NCI-H446 treated with DMSO at 0.1 percent for 48 hours (cell line): ENCODE data around the gene HNRNPUL2.
"Not testable (repeated sequence)": the region's sequence is repeated elsewhere in the genome, so short reads cannot be mapped to it uniquely, and the experiment has no call there.

ENCODE experiments used
- DNase-seq: peaks from one replicate; lab custom pipeline; 2025; lab: John Stamatoyannopoulos, UW

HNRNPUL2 gene

DNA sequence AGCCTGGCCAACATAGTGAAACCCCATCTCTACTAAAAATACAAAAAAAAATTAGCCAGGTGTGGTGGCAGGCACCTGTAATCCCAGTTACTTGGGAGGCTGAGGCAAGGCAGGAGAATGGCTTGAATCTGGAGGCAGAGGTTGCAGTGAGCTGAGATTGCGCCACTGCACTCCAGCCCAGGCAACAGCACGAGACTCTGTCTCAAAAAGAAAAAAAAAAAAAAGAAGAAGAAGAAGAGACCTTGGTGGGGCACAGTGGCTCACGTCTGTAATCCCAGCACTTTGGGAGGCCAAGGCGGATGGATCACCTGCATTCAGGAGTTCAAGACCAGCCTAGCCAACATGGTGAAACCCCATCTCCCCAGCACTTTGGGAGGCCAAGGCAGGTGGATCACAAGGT is 23.3 kb downstream of the HNRNPUL2 start:
- not testable (repeated sequence) for DNase-seq

GRCh38 chr11:62702246-62702645 is 25.0 kb downstream of the HNRNPUL2 start:
- no peak for DNase-seq

- DNase-seq, result peak; percentile 23
Measured at GRCh38 chr11:62694455-62695167, 32.6 kb downstream of the HNRNPUL2 start.

- DNase-seq, result not testable (repeated sequence)
Measured at GRCh38 chr11:62693624-62694023, 33.6 kb downstream of the HNRNPUL2 start.

- DNase-seq, result no peak
Measured at GRCh38 chr11:62689421-62690183, 37.7 kb downstream of the HNRNPUL2 start, which contains the start of gene LRRN4CL. Gene LRRN4CL (minus strand): TSS chr11:62689530. CDS start chr11:62688508, 1,022 bp downstream.

GRCh38 chr11:62688491-62688890 is 38.8 kb downstream of the HNRNPUL2 start:
- DNase-seq, result no peak

DNA sequence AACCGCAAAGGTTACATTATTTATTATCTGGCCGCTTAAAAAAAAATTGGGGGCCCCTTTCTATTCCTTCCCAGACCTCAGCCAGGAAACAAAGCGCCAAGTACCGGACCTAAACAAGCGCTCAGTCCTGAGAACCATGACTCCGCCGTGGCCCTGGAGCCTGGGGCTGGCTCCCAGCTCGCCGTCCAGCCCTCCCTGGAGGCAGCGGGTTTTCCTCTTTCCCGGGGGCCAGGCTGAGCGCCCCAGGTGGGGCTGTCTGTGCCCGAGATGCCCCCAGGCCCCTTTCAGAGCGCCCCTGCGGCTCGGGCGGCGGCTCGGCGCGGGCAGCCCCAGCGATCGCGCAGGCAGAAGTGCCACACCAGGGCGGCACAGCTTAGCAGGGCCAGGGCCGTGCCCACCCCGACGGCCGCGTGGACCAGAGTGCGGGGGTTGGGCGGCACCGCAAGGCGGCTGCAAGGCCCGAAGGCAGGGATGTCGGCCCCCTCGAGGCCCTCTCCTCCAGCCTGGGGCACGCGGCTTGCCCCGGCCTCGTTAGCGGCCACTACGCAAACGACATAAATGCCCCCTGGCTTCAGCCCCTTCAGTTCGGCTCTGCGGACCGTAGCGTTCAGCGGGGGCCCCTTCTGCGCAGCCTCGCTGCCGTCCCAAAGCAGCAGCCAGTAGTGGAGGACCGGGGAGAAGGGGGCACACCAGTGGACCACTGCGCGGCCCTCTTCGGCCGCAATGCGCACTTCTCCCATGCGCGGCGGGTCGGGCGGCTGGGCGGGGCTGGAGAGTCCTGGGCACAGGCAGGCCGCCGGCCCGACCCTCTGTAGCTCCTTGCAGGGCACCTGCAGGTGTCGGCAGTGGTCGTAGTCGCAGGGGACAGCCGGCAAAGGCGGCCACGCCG is 39.5 kb downstream of the HNRNPUL2 start:
- DNase-seq, result no peak

DNA sequence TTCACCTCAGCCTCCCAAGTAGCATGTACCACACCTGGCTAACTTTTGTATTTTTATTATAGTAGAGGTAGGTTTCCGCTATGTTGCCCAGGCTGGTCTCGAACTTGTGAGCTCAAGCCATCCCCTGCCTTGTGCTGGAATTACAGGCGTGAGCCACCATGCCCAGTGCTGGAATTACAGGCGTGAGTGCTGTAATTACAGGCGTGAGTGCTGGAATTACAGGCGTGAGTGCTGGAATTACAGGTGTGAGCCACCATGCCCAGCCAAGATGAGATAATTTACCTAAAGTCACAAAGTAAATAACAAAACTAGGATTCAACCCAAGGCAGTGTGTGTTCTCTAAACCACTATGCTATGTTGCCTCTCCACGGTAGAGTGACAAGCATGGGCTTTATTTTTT is 44.7 kb downstream of the HNRNPUL2 start:
- no peak for DNase-seq

DNA sequence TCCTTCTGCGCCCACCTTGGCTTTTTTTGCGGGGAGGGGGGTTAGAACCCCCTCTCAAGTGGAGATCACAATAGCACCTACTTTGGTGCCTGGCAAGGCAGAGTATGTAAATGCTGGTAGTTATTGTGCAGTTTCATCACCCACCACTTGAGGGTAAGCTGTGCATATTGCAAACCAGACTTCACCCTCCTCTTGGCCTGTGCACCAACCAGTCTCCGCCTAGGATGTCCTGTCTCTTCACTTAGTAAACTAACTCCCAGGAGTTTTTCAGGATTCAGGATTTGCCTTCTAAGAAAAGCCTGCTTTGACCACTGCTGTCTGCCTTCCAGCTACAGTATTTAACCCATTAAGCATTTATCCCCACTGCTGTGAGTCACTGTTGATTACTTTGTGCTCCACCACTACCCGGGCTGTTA is 46.4 kb downstream of the HNRNPUL2 start:
- DNase-seq, result peak; percentile 61

GRCh38 chr11:62678770-62679696 is 48.2 kb downstream of the HNRNPUL2 start, which contains the start of gene UBXN1:
Gene UBXN1 (minus strand): TSS chr11:62679073. CDS start chr11:62678923, 150 bp downstream.
- DNase-seq, result peak; percentile 86

- DNase-seq, result no peak
Measured at GRCh38 chr11:62678433-62678769, 48.9 kb downstream of the HNRNPUL2 start.

DNA sequence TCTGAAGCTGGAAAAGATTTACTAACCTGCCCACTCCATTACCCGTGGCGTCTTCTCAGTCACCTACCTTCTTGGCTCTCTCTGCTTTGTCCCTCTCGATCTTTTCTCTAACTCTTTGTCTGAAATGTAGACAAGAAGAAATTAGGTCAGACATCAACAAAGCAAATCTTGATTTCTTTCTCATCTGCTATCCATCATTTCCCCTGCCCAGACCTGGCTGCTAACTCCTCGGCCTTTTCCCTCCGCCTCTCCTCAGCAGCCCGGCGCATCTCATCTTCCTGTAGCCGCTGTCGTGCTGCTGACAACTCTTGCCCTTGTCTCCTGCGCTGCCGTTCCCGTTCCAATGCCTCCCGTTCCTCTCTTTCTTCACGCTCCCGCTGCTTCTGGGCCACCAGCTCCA is 49.5 kb downstream of the HNRNPUL2 start:
- no peak for DNase-seq

DNA sequence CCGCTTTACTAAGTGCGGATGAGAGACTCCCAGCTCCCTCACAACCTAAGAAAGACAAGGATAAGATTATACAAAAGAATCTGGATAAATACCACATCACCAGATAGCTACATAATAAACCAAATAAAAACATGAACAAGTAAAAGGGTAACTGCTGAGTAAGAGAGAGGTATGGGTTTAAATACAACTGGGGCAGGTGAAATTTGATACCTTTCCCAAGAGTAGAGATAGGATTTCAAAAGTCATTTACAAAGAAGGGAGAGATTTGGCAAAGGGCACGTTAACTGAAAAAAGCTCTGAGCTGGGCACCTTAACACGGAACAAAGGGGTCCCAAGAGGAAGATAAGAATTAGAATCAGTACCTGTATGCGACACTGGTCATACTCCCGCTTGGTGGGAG is 50.1 kb downstream of the HNRNPUL2 start:
- DNase-seq, result no peak

- DNase-seq, result no peak
Measured at GRCh38 chr11:62676698-62677097, 50.6 kb downstream of the HNRNPUL2 start.

DNA sequence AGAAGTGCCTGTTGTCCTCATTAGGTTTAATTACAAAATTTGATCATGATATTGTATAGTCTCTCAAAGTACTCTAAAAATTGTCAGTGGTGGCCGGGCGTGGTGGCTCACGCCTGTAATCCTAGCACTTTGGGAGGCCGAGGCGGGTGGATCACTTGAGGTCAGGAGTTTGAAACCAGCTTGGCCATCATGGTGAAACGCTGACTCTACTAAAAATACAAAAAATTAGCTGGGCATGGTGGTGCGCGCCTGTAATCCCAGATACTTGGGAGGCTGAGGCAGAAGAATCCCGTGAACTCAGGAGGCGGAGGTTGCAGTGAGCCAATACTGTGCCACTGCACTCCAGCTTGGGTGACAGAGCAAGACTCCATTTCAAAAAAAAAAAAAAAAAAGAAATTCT is 51.8 kb downstream of the HNRNPUL2 start:
- DNase-seq, result not testable (repeated sequence)

GRCh38 chr11:62673196-62673525 is 54.1 kb downstream of the HNRNPUL2 start:
- DNase-seq, result no peak

- peak; percentile 81 for DNase-seq
Measured at GRCh38 chr11:62671608-62672389, 55.5 kb downstream of the HNRNPUL2 start, which contains the start of the genes LBHD1 and UQCC3. Gene LBHD1 (minus strand): TSS chr11:62672267. CDS start chr11:62670031, 2,236 bp downstream. Gene UQCC3 (plus strand): TSS chr11:62671673. CDS start chr11:62671746, 73 bp downstream.

DNA sequence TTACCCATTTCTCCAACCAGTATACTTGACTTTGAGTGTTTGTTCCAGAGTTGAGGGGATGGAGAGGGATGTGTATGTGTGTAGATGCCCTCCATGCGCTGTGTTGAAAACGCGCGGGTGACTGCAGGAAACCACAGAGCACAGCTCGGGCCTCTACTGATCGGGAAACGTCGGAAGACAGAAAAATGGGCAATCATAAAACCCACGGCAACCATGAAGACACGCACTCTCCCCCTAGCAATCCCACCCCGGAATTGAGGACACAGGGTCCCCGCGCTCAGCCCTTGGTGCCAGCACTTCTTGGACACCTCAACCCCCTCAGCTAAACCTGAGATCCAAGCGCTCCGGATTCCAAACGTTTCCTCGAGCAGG is 56.0 kb downstream of the HNRNPUL2 start:
- no peak for DNase-seq

- DNase-seq, result peak; percentile 30
Measured at GRCh38 chr11:62669420-62670161, 57.7 kb downstream of the HNRNPUL2 start.

DNA sequence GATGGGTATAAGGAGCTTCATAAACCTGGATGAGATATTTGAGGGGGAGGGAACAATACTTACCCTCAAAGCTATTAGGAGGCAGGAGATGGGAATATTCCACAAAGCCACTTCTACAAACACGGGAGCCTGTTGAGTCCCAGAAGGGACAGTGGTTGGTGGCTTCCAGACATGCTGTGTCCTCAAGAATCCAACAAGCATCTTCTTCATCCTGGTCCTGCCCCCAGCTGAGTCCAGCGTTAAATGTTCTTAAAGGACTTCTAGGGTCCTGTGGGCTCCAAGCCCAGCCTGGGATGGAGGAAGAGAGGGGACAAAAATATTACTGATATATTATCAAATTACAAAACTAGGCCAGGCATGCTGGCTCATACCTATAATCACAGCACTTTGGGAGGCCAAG is 59.8 kb downstream of the HNRNPUL2 start:
- DNase-seq, result no peak
